K562 (cell line): Measurements from ENCODE around the gene CFDP1. TPM values are rescaled to one million over a fixed set of nuclear protein-coding genes. Genes with fewer than 3 reads are reported as not detected.

Experiments used
- CBFB ChIP-seq: sonication (generic); formaldehyde crosslinking; IDR thresholded peaks from 2 replicates; pipeline ENCODE4 v1.4.0; 2020; ENCODE audit warnings: mild to moderate bottlenecking, missing genetic modification reagents
- CBX5 ChIP-seq: IDR thresholded peaks from 2 replicates; pipeline ENCODE4 v1.6.1; 2014; ENCODE audit warnings: low read depth, borderline replicate concordance
- CREB3 ChIP-seq: fragments of 450-650 bp; conservative IDR thresholded peaks from 2 replicates; pipeline ENCODE4 v1.6.1; 2016; ENCODE audit warnings: missing genetic modification characterization, low read depth, mild to moderate bottlenecking, missing compliant biosample characterization, moderate library complexity
- E2F3 ChIP-seq: fragments of 250-450 bp; sonication (Bioruptor Pico); IDR thresholded peaks from 2 replicates; pipeline ENCODE4 v1.4.0; 2020; ENCODE audit warnings: mild to moderate bottlenecking
- EGR1 ChIP-seq: fragments of 450-650 bp; conservative IDR thresholded peaks from 2 replicates; pipeline ENCODE4 v1.6.1; 2017; ENCODE audit warnings: mild to moderate bottlenecking
- ETS2 ChIP-seq: IDR thresholded peaks from 2 replicates; pipeline ENCODE4 v1.6.1; 2016; ENCODE audit warnings: borderline replicate concordance, missing genetic modification characterization, mild to moderate bottlenecking, moderate library complexity, missing compliant biosample characterization; ENCODE audit not compliant: poor library complexity, severe bottlenecking
- EZH2 ChIP-seq: IDR thresholded peaks from 2 replicates; pipeline ENCODE4 v1.6.1; 2012; ENCODE audit warnings: low read depth, mild to moderate bottlenecking, inconsistent platforms, low read length, borderline replicate concordance
- HOMEZ ChIP-seq: fragments of 250-450 bp; sonication (Bioruptor Pico); IDR thresholded peaks from 2 replicates; pipeline ENCODE4 v1.4.0; 2020; ENCODE audit warnings: mild to moderate bottlenecking, moderate library complexity
- ID3 ChIP-seq, 2 experiments: fragments of 250-450 bp in 1 of 2; fragments of 450-650 bp in 1 of 2; sonication (Bioruptor Pico) in 1 of 2; IDR thresholded peaks; 2 replicates each; pipeline versions ENCODE4 v1.6.1 to v1.8.0; 2016 to 2021; ENCODE audit warnings: mild to moderate bottlenecking in 2 of 2, moderate library complexity in 2 of 2, missing compliant biosample characterization in 1 of 2, missing genetic modification characterization in 1 of 2
- L3MBTL2 ChIP-seq: fragments of 450-650 bp; IDR thresholded peaks from 2 replicates; pipeline ENCODE4 v1.6.1; 2016; ENCODE audit warnings: mild to moderate bottlenecking, moderate library complexity
- NCOA4 ChIP-seq: fragments of 450-650 bp; IDR thresholded peaks from 2 replicates; pipeline ENCODE4 v1.6.1; 2018; ENCODE audit warnings: mild to moderate bottlenecking; ENCODE audit not compliant: partially characterized antibody
- PCBP2 ChIP-seq: fragments of 200-400 bp; formaldehyde crosslinking; IDR thresholded peaks from 2 replicates; pipeline ENCODE4 v1.6.1; 2018; ENCODE audit warnings: low read length, low read depth, mild to moderate bottlenecking, moderate library complexity; ENCODE audit not compliant: poor library complexity, severe bottlenecking
- PTRF ChIP-seq: fragments of 450-650 bp; IDR thresholded peaks from 2 replicates; pipeline ENCODE4 v1.6.1; 2016; ENCODE audit warnings: mild to moderate bottlenecking, missing genetic modification characterization, missing compliant biosample characterization
- SETDB1 ChIP-seq: IDR thresholded peaks from one replicate; pipeline ENCODE4 v1.6.1; 2012; ENCODE audit warnings: low read length, control low read depth, inconsistent platforms
- ZBTB49 ChIP-seq: sonication (generic); formaldehyde crosslinking; IDR thresholded peaks from 2 replicates; pipeline ENCODE4 v1.8.0; 2022; ENCODE audit warnings: missing genetic modification reagents, mild to moderate bottlenecking, borderline replicate concordance
- ZC3H4 ChIP-seq: sonication (generic); formaldehyde crosslinking; IDR thresholded peaks from 2 replicates; pipeline ENCODE4 v1.9.0; 2021; ENCODE audit warnings: missing genetic modification reagents, borderline replicate concordance
- ZNF124 ChIP-seq: sonication (generic); formaldehyde crosslinking; IDR thresholded peaks from 2 replicates; pipeline ENCODE4 v1.8.1; 2022; ENCODE audit warnings: missing genetic modification reagents
- ZNF512 ChIP-seq: IDR thresholded peaks from 2 replicates; pipeline ENCODE4 v1.6.1; 2016; ENCODE audit warnings: missing genetic modification characterization, missing compliant biosample characterization
- polyA plus RNA-seq, 8 experiments: library from polyadenylated mRNA; depleted of rRNA in 4 of 8; stranded (reverse) in 5 of 8; unstranded in 3 of 8; fragments of >200 nt; fragmentation: Nextera tagmentation in 2 of 8; fragmentation: Illumina TruSeq in 1 of 8; extraction: Ambion mirVana in 2 of 8; extraction: Trizol in 1 of 8; gene quantifications; 2 replicates each; pipeline versions ENCODE4 v1.2.1 to v1.2.3, GENCODE V29; 2011 to 2014; ENCODE audit warnings: inconsistent platforms in 1 of 8, missing spikeins in 1 of 8
- total RNA-seq, 7 experiments: library from RNA; depleted of rRNA in 6 of 7; stranded (reverse); fragments of >200 nt in 6 of 7; fragmentation: Illumina TruSeq in 2 of 7; extraction: Trizol in 2 of 7; gene quantifications; 2 replicates each; pipeline versions ENCODE4 v1.2.1 to v1.2.3, GENCODE V29; 2011 to 2021; ENCODE audit warnings: low replicate concordance in 1 of 7
- TF ChIP-seq, protein P1 (sequence below): sonication (generic); formaldehyde crosslinking; IDR thresholded peaks from 2 replicates; pipeline ENCODE4 v1.8.1; 2023; ENCODE audit warnings: mild to moderate bottlenecking, missing genetic modification reagents, moderate library complexity

CFDP1 gene
- total and polyA plus RNA-seq, 9 of the 15 experiments (the other 6 are each of a cell fraction or from before 2014, with no cell fraction given): 31.5 to 78.4 (median 61.7) TPM

DNA sequence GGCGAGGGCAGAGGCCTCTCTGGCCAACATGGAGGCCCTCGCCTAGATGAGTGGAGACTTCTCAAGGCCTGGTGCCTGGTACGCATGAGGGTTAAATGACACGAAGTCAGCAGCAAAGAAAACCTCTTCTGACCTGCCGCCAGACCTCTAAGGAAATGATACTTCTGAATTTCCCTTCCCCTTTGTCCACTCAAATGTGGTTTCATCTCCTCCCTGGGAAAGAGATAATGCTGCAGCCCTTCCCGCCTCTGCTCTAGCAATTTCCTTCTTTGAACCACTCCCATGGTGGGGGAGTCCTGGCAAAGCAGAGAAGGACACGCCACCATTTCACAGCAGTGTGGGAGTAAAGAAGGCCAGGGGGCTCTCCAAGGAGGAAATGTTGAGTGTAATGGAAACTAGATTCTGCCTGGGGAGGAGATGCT lies 116.2 kb downstream of the CFDP1 start (continued):
- TF ChIP-seq ZNF512 (tag) (no peak), NCOA4 (no peak), HOMEZ (no peak), CREB3 (tag) (0 out of 2 replicates have a peak, but pooled peaks have one; percentile 24), CBX5 (no peak), PCBP2 (no peak), SETDB1 (no peak), L3MBTL2 (peak; percentile 35; the same call in 1 of the 2 replicates), E2F3 (CRISPR knock-in tag) (no peak), CBFB (CRISPR knock-in tag) (no peak), ETS2 (tag) (no peak), ZBTB49 (CRISPR knock-in tag) (no peak), PTRF (tag) (no peak), ZNF124 (no peak), ID3 (CRISPR knock-in tag; IDR thresholded peaks at IDR 0.05) (no peak), ID3 (tag; IDR thresholded peaks at IDR 0.05) (0 out of 2 replicates have a peak, but pooled peaks have one; percentile 26), EZH2 (no peak), EGR1 (peak; percentile 33; the same call in 1 of the 2 replicates), ZC3H4 (CRISPR knock-in tag) (no peak)
- TF ChIP-seq, protein P1, sequence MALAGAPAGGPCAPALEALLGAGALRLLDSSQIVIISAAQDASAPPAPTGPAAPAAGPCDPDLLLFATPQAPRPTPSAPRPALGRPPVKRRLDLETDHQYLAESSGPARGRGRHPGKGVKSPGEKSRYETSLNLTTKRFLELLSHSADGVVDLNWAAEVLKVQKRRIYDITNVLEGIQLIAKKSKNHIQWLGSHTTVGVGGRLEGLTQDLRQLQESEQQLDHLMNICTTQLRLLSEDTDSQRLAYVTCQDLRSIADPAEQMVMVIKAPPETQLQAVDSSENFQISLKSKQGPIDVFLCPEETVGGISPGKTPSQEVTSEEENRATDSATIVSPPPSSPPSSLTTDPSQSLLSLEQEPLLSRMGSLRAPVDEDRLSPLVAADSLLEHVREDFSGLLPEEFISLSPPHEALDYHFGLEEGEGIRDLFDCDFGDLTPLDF (CRISPR knock-in tag): no peak
